Cerebellar cortex (tissue), 1 donor: ENCODE measurements around the gene MEGF6.
A peak's percentile ranks its signal among the peaks of the same experiment; 100 is the strongest.

Experiments used
- DNase-seq: peaks from one replicate; pipeline ENCODE4 v3.0.0-alpha.2; 2015; ENCODE audit warnings: low spot score

MEGF6 gene

GRCh38 chr1:3456964-3457909, 154.1 kb downstream of the MEGF6 start:
- DNase-seq = no peak

DNA sequence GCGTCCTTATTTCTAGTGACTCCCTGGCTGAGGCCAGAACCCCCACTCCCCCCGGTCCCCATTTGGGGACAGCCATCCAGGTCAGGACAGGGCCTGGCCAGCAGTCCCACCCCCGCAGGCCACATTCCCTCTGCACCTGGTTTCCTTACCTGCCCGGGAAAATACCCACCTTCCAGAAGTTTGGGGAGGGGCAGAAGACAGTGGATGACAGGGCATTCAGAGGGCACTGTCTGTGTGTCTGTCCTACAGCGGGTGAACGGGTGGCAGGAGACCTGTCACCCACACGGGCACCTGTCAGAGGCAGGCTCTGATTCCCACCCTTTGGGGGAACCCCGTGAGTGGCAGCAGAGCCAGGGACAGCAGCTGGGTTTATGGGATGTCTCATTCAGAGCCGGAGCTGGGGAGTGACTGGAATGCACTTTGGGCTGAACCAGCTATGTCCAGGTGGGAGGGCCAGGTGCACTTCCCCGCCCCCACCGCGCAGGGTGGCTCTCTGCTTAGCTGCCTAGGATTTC, 154.8 kb downstream of the MEGF6 start:
- no peak for DNase-seq

DNA sequence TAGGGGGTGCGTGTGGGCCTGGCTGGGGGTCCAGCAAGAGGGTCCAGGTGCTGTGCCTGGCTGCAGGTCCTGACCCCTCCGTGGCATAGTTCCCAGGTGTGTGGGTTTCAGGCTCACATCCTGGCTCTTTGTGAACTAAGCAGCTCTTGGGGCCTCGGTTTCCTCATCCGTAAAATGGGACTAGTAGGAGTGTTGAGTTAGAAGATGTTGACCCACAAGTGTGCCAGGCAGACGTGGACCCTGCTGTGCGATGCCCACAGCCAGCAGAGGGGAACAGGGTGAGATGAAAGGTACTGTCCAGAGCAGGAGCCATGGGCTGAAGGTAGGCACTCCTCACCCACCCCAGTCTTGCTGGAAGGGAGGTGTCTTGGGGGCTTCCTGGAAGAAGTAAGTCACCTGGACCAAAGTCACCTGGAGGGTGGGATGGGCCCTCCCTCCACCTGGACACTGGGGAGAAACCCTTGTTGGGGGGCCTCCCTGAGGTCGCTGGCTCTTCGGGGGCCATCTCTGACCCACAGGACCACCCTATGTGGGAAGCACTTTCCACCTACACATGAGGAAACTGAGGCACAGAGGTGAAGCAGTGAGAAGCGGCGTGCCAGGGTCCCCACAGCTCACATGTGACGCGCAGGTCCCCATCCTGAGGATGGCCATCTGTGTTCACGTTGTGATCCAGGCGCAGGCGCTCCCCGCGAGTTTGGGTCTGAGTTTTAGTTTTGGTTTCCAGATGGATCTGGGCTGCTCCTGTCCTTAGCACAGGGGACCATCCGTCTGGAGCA, 155.4 kb downstream of the MEGF6 start:
- DNase-seq = no peak

DNA sequence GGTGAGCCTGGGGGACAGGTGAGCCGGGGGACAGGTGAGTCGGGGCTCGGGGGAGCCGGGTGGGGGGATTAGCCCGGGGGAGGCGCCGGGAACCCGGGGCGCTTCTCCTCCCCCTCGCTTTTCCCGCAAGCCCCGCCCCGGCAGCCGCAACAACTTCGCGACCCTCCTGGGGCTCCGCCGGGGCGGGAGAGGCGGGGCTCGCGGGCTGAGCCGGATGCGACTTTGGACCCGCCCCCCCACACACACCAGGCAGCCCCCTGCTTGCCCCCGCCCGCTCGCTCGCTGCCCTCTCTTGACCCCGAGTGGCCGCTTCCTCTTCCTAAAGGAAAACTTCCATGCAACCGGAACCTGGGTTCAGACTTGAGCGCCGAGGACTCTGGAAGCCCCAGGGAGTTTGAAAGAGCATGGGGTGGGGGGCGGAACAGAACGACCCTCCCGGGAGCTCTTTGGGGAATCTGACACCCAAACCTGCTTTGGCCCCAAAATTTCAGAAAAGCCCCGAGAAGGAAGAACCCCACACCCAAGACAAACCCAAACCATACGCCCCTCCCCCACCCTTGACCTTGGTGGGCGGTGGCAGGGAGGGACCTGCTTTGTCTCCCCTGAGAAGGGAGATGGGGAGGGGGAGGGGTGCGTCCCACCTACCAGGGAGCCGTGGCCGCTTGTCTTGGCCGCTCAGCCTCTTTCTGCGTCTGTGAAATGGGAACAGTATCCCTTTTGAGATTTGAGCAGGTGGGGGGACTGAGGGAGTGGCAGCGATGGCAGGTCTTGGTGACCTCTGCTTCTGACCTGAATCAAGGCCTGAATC, 156.3 kb downstream of the MEGF6 start:
- peak; percentile 39 for DNase-seq

- peak; percentile 41 for DNase-seq
Measured at GRCh38 chr1:3453891-3454810, 157.2 kb downstream of the MEGF6 start, which contains the start of gene ARHGEF16. ARHGEF16 (plus strand) TSS chr1:3454665; CDS start chr1:3463085, 8,420 bp downstream.

DNA sequence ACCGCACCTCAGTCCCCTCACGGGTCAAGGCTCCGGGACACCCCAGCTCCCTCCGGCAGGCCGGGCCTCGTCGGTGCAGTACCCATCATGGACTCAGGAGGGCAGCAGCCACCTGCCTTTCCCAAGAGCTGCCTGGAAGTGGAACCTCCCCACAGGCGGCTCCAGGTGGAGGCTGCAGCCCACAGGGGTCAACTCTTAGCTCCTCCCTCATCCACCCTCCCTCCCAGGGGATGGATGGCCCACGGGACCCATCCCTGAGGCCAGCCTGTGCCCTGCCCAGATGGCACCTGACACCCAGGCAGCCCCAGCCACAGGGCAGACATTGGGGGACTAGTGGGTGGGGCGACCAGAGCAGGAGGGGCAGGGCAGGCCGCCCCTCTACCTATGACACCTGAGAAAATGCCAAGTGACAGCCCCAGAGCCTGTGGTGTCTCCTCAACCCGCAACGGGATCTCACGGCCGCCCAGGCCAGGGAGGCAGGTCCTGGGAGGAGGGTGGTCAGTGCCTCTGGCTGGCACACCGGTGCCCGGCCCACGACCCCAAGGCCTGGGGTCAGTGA, 158.0 kb downstream of the MEGF6 start:
- DNase-seq = peak; percentile 72

DNA sequence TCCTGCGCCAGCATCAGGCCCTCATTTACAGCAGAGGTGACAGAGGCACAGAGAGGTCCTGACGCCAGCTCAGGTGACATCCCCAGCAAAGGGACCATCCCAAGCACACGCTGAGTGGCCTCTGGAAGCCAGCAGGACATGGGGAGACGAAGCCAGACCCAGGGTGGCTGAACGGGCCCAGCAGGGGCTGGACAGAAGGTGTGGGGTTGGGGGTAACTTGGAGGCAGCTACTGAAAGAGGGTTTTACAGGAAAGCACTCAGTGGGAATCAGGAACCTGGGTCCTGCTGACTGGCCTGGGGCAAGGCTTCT, 158.5 kb downstream of the MEGF6 start:
- DNase-seq = no peak

DNA sequence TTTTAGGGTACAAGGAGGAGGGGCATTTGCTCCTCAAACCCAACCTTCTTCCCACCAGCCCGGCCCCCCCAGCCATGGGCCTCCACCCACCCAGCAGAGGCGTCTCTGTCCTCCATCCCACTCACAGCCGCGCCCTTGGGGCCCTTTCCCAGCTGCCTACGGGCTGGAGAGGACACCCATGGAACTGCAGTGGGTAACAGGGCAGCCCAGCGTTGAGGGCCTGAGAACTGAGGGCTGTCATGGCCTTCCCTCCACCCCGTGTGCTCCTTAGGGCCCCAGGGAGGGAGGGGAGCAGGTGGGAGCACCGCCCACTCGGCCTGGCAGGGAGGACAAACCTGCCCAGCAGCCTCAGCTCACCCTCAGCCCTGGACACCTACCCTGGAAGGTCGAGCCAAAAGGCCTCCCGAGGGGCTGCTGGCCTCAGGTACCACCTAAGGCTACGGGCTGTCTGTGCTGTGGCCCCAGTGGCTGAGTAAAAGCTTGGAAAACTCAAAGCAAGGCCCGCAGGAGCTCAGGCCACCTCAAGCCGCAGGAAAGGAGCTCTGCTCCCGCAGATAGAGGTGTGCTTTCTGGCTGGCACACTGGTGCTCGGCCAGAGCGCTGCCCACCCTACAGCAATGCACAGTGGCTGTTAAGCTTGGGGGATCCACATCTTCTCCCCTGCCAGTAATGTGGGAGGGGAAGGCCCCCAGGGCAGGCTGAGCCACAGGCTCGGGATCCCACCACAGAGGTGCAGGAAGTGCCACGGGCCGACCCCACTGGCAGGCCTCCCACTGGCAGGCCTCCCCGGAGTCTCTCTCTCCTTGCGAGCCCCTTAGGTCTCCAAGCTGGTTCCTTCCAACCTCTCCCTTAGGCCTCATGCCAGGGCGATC, 159.1 kb downstream of the MEGF6 start:
- DNase-seq = no peak

DNA sequence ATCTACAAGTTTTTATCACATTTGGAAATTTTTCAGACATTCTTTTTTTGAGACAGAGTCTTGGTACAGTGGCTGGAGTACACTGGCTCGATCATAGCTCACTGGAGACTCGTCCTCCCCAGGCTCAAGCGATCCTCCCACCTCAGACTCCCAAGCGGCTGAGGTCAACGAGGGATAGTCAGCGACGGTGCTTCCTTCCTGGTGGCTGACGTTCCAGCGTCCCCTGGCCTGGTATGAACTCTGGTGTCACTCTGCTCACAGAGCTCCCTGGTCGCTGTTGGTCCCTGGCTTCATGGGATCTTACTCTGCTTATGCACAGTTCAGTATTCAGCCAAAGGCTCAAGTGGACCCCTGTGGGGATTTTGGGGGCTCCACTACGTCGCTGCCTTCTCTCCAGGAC, 160.3 kb downstream of the MEGF6 start:
- no peak for DNase-seq

DNA sequence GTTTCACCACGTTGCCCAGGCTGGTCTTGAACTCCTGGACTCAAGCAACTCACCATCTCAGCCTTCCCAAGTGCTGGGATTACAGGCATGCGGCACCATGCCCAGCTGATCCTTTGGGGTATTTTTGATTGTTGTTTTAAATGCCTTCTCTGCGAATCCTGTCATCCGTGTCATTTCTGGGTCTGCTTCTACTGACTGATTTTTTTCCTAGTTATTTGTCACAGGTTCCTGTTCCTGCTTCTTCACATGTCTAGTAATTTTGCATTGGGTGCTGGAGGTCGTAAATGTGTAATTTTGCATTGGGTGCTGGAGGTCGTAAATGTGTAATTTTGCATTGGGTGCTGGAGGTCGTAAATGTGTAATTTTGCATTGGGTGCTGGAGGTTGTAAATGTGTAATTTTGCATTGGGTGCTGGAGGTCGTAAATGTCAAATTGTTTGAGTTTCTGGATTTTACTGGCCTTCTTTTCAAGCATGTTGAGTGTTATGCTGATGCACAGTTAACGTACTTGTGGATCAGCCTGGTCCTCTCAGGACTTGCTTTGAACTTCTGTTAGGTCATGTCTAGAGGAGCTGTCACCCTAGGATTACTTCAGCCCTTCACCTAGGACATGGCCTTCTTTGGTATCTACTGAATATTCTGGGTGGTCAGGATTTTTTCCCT, 161.0 kb downstream of the MEGF6 start:
- DNase-seq = no peak

DNA sequence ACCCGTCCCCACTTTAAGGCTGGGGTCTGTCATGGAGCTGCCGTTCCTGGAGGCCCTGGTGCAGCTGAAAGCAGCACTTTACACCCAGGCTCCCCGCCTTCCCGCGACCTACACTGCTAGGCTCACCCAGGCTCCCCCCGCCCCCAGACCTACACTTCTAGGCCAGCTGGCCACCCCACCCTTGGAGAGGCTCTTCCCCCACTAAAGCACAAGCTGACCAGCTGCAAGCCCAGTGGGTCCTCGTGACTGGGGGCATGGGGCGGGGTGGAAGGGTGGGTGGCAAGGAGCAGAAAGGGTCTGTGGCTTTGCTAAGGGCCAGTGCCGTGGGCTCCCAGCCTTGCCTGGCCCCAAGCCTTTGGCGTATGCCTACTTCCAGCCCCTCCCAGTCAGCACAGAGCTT, 166.6 kb downstream of the MEGF6 start:
- no peak for DNase-seq

DNA sequence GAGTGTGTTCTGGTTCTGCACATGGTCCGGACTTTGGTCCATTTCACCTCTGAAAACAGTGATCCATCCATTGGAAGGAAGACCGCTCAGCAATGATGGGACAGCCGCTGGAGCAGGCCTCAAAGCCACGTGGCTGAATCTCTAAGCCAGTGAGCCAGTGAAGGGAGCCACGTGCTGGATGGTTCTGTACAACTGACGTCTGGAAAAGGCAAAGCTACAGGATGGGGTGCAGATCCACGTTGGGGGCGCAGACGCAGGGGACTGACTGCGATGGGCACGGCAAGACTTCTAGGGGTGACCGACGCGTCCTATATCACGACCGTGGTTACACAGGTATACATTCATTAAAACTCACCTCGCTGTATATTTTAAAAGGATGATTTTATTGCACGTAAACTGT, 167.0 kb downstream of the MEGF6 start:
- no peak for DNase-seq

GRCh38 chr1:3443807-3444206, 167.5 kb downstream of the MEGF6 start:
- DNase-seq = no peak

GRCh38 chr1:3442901-3443300, 168.4 kb downstream of the MEGF6 start:
- no peak for DNase-seq

DNA sequence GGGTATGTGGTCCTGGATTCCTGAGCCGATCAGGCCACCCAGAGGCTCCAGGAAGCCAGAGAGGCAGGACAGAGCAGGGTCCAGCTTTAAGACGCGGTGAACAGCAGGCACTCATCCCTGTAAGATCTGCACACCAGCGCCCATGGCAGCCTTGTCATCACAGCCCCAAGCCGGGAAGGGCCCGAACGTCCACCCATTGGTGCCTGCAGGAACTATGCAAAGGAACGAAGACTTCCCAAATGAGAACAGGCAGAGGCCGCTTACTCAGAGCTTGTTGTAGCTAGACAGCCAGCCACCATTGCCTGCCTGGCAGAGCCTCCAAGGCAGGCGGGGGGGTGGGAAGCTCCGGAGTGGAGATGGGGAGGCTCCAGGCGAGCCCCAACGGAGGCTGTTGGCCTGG, 169.0 kb downstream of the MEGF6 start:
- no peak for DNase-seq

- DNase-seq = no peak
Measured at GRCh38 chr1:3441880-3442279, 169.4 kb downstream of the MEGF6 start.

DNA sequence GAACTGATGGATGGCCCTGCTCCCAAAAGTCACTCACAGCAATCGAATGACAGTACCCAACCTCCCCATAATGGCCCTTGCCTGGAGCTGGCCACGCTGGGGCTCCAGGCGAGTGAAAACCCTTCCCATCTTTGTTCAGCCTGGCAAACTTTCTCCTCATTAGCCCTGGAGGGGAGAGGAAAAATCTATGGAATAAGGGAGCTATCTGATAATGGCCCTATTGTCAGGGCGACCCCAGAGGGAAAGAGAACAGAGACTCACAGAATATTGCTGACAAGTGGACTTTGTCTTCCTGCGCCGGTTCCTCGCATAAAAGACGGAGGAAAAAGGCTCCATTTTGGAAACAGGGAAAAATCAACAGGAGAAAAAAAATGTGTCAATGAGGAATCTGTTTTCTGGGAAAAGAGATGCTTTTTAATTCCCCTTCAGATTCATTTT, 169.9 kb downstream of the MEGF6 start:
- no peak for DNase-seq

DNA sequence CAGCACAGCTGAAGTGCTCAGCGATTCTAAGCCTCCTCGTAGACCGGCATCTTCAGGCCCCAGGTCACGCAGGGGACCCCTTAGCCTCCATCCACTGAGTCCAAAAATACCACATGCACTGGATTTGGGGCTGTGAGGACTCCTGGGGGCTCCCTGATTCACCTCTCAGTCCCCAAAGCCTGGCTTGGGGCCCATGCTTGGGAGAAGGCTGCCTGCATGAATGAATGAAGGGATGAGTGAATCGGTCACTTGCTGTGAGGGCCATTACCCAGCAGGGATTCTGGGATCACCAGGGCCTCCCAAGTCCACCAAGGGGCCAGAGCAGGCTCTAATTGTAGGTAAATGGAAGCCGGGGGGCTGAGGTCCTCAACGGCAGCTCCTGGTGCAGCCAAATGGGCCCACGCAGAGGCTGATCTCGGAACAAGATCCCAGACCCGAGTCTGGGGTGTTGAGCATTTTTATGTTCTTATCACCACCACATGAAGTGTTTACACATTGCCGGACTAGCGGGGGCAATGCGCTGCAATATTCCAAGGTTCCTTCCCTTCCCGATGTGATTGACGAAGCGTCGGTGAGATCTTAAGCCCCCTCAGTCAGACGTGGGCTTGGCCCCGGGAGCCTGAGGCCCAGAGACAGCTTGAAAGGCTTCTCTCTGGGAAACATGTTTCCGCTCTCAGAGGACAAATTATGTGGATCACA, 170.4 kb downstream of the MEGF6 start:
- no peak for DNase-seq

DNA sequence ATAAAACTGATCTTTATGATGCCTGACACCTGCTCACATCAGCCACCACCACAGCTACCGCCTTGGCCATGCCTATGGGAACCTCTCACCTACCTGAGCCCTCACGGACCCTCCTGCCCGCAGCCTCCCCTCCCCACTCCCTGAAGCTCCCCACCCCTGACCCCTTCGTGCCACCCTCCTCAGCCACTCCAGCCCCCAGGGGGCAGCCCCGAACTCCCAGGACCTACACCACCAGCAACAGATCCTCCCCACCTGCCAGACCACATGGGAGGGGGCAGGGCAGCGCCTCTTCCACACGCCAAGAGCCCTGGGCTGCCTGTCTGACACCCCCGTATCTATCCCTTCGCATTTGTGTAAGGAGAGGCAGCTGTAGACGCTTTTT, 171.0 kb downstream of the MEGF6 start:
- no peak for DNase-seq
